Neural cell (in vitro differentiated cells): ENCODE results near the gene TACC2. TPM values are rescaled to one million over a fixed set of nuclear protein-coding genes. Genes with fewer than 3 reads are reported as not detected.
"Not testable (repeated sequence)": the region's sequence is repeated elsewhere in the genome, so short reads cannot be mapped to it uniquely, and the experiment has no call there.

ENCODE experiments used
- H2AFZ ChIP-seq: fragments of 200-600, 300-800 bp; sonication (generic), shearing (Covaris generic); 2 replicates; pipeline ENCODE4 v1.6.0; 2014; ENCODE audit warnings: low read depth, mild to moderate bottlenecking, antibody characterized with exemption, low read length, moderate library complexity
- H3F3A ChIP-seq: fragments of 200-600 bp; shearing (Covaris generic); 2 replicates; pipeline ENCODE4 v1.6.1; 2016; ENCODE audit warnings: mild to moderate bottlenecking, moderate library complexity, mixed read lengths, antibody characterized with exemption, low read length; ENCODE audit not compliant: insufficient read depth, poor library complexity, severe bottlenecking
- H3K27ac ChIP-seq: fragments of 200-600, 300-800 bp; sonication (generic), shearing (Covaris generic); 2 replicates; pipeline ENCODE4 v1.5.1; 2014; ENCODE audit warnings: mild to moderate bottlenecking, low read length, moderate library complexity
- H3K27me3 ChIP-seq: fragments of 300-800, 200-600 bp; sonication (generic), shearing (Covaris generic); 2 replicates; pipeline ENCODE4 v1.6.0; 2014; ENCODE audit warnings: mild to moderate bottlenecking, low read depth, low read length, moderate library complexity; ENCODE audit not compliant: insufficient read depth
- H3K36me3 ChIP-seq: fragments of 300-800, 200-600 bp; sonication (generic), shearing (Covaris generic); 2 replicates; pipeline ENCODE4 v1.5.1; 2014; ENCODE audit warnings: mild to moderate bottlenecking, antibody characterized with exemption, low read length, moderate library complexity; ENCODE audit not compliant: insufficient read depth
- H3K4me2 ChIP-seq: fragments of 300-800, 200-600 bp; sonication (generic), shearing (Covaris generic); 2 replicates; pipeline ENCODE4 v1.6.0; 2014; ENCODE audit warnings: mild to moderate bottlenecking, low read length
- H3K4me3 ChIP-seq: fragments of 300-800, 200-600 bp; sonication (generic), shearing (Covaris generic); 2 replicates; pipeline ENCODE4 v1.5.1; 2014; ENCODE audit warnings: mild to moderate bottlenecking, low read length, moderate library complexity
- H3K79me2 ChIP-seq: fragments of 200-600 bp; shearing (Covaris generic); replicated peaks from 2 replicates; pipeline ENCODE4 v1.6.0; 2014; ENCODE audit warnings: mild to moderate bottlenecking, low read length, moderate library complexity; ENCODE audit not compliant: insufficient read depth
- H3K9ac ChIP-seq: fragments of 300-800, 200-600 bp; sonication (generic), shearing (Covaris generic); 2 replicates; pipeline ENCODE4 v1.6.1; 2016; ENCODE audit warnings: mild to moderate bottlenecking, low read length, mixed read lengths
- H3K9me2 ChIP-seq: fragments of 200-600 bp; shearing (Covaris generic); 2 replicates; pipeline ENCODE4 v1.6.1; 2016; ENCODE audit warnings: mild to moderate bottlenecking, low read length, mixed read lengths; ENCODE audit not compliant: insufficient read depth
- H3K9me3 ChIP-seq: fragments of 200-600, 300-800 bp; sonication (generic), shearing (Covaris generic); 2 replicates; pipeline ENCODE4 v1.6.1; 2016; ENCODE audit warnings: mild to moderate bottlenecking, mixed run types, low read length, moderate library complexity, mixed read lengths
- H4K20me1 ChIP-seq: fragments of 200-600 bp; shearing (Covaris generic); 2 replicates; pipeline ENCODE4 v1.6.1; 2016; ENCODE audit warnings: mild to moderate bottlenecking, mixed run types; ENCODE audit not compliant: insufficient read depth
- CTCF ChIP-seq: fragments of 450-650 bp; IDR thresholded peaks from 2 replicates; pipeline ENCODE4 v1.5.1; 2014; ENCODE audit warnings: antibody characterized with exemption, mild to moderate bottlenecking, moderate library complexity; ENCODE audit not compliant: poor library complexity, severe bottlenecking
- EP300 ChIP-seq: fragments of 450-650 bp; conservative IDR thresholded peaks from 2 replicates; pipeline ENCODE4 v1.6.1; 2014; ENCODE audit warnings: antibody characterized with exemption, mild to moderate bottlenecking, moderate library complexity; ENCODE audit not compliant: poor library complexity, severe bottlenecking
- EZH2 ChIP-seq: fragments of 200-600, 300-800 bp; shearing (Covaris generic), sonication (generic); IDR thresholded peaks from 2 replicates; pipeline ENCODE4 v1.6.1; 2014; ENCODE audit warnings: antibody characterized with exemption, low read length, borderline replicate concordance, mild to moderate bottlenecking; ENCODE audit not compliant: insufficient read depth, poor library complexity, severe bottlenecking
- MXI1 ChIP-seq: fragments of 450-650 bp; conservative IDR thresholded peaks from 2 replicates; pipeline ENCODE4 v1.6.1; 2014; ENCODE audit warnings: antibody characterized with exemption, mild to moderate bottlenecking; ENCODE audit not compliant: poor library complexity, severe bottlenecking
- POLR2AphosphoS5 ChIP-seq: IDR thresholded peaks from 2 replicates; pipeline ENCODE4 v1.6.1; 2012
- RAD21 ChIP-seq: fragments of 450-650 bp; conservative IDR thresholded peaks from 2 replicates; pipeline ENCODE4 v1.6.1; 2014; ENCODE audit warnings: antibody characterized with exemption, mild to moderate bottlenecking, moderate library complexity
- REST ChIP-seq: IDR thresholded peaks from 2 replicates; pipeline ENCODE4 v1.6.1; 2012; ENCODE audit warnings: borderline replicate concordance
- SMC3 ChIP-seq: fragments of 450-650 bp; conservative IDR thresholded peaks from 2 replicates; pipeline ENCODE4 v1.6.1; 2014; ENCODE audit warnings: antibody characterized with exemption, mild to moderate bottlenecking, moderate library complexity; ENCODE audit not compliant: poor library complexity
- TAF1 ChIP-seq: IDR thresholded peaks from 2 replicates; pipeline ENCODE4 v1.6.1; 2012; ENCODE audit warnings: low read depth
- polyA plus RNA-seq: library from polyadenylated mRNA; depleted of rRNA; stranded (reverse); fragments of >200 nt; gene quantifications from 2 replicates; pipeline ENCODE4 v1.2.3, GENCODE V29; 2014

Gene TACC2
- polyA plus RNA-seq, 1 donor from 2014 or later = 17.6 TPM

- H3K4me2 ChIP-seq = no peak overlapping the region
- no peaks in the 10 kb centered on the region for H3K9me3 ChIP-seq
- no peaks in the 10 kb centered on the region for H3K79me2 ChIP-seq
- no peak overlapping the region for H3K9ac ChIP-seq
- H2AFZ ChIP-seq = no peak overlapping the region
- H3K9me2 ChIP-seq = no peaks in the 10 kb centered on the region
- no peak overlapping the region for H3K4me3 ChIP-seq
- H3K27me3 ChIP-seq = no peaks in the 10 kb centered on the region
- H3K27ac ChIP-seq = no peak overlapping the region
- TF ChIP-seq RAD21 (no peak), CTCF (no peak), MXI1 (no peak), REST (no peak), SMC3 (no peak), POLR2AphosphoS5 (no peak), TAF1 (no peak), EZH2 (no peak), EP300 (no peak)
- H3F3A ChIP-seq = no peaks in the 10 kb centered on the region
- no peaks in the 10 kb centered on the region for H3K36me3 ChIP-seq
- H4K20me1 ChIP-seq = no peaks in the 10 kb centered on the region
Observed at GRCh38 chr10:121961456-121961855, 27.5 kb upstream of the TACC2 start.

- no peak overlapping the region for H3K9ac ChIP-seq
- no peaks in the 10 kb centered on the region for H3K9me3 ChIP-seq
- H3K27me3 ChIP-seq = no peaks in the 10 kb centered on the region
- no peak overlapping the region for H3K4me3 ChIP-seq
- no peak overlapping the region for H3K27ac ChIP-seq
- H3K36me3 ChIP-seq = peaks cover 5% of the 10 kb centered on the region
- H3F3A ChIP-seq = no peaks in the 10 kb centered on the region
- no peaks in the 10 kb centered on the region for H4K20me1 ChIP-seq
- no peak for TF ChIP-seq SMC3
- no peaks in the 10 kb centered on the region for H3K79me2 ChIP-seq
- H3K9me2 ChIP-seq = no peaks in the 10 kb centered on the region
- H2AFZ ChIP-seq = no peak overlapping the region
- H3K4me2 ChIP-seq = no peak overlapping the region
Observed at GRCh38 chr10:121965996-121966395, 23.0 kb upstream of the TACC2 start.

- H4K20me1 ChIP-seq, H3K4me2 ChIP-seq, H3K27me3 ChIP-seq, H3K9me2 ChIP-seq, H3K79me2 ChIP-seq, H3K27ac ChIP-seq, H3K9me3 ChIP-seq, H3K9ac ChIP-seq, H3K4me3 ChIP-seq, H2AFZ ChIP-seq, H3K36me3 ChIP-seq, H3F3A ChIP-seq: not testable (repeated sequence)
Observed at GRCh38 chr10:121969086-121969485, 19.9 kb upstream of the TACC2 start.
